Mesodermal cell (in vitro differentiated cells): ENCODE data around the gene SLC25A25.

Source experiments
- H3K27ac ChIP-seq: 2 replicates; pipeline ENCODE4 v1.7.0; 2013; ENCODE audit warnings: mild to moderate bottlenecking, low read depth, low read length, moderate library complexity; ENCODE audit not compliant: severe bottlenecking
- H3K36me3 ChIP-seq: 2 replicates; pipeline ENCODE4 v1.7.1; 2013; ENCODE audit warnings: mild to moderate bottlenecking, low read length, moderate library complexity; ENCODE audit not compliant: control insufficient read depth, insufficient read depth
- H3K4me1 ChIP-seq: one replicate; pipeline ENCODE4 v1.7.1; 2013; ENCODE audit warnings: mild to moderate bottlenecking, low read length; ENCODE audit not compliant: insufficient read depth, control insufficient read depth, poor library complexity, severe bottlenecking
- H3K4me3 ChIP-seq: 2 replicates; pipeline ENCODE4 v1.7.0; 2013; ENCODE audit warnings: low read length, control low read depth, mild to moderate bottlenecking; ENCODE audit not compliant: insufficient read depth, poor library complexity, severe bottlenecking; ENCODE audit errors: extremely low read depth
- H3K9me3 ChIP-seq: 2 replicates; pipeline ENCODE4 v1.7.1; 2013; ENCODE audit warnings: mild to moderate bottlenecking, low read length, moderate library complexity; ENCODE audit not compliant: control insufficient read depth
- WGBS, 2 experiments: methylation state at CpG; one replicate each; pipeline ENCODE4 v1.1.5; 2013; ENCODE audit warnings: missing lambda C conversion rate in 2 of 2; ENCODE audit not compliant: insufficient coverage in 2 of 2; 5-methylcytosine and 5-hydroxymethylcytosine counted together

SLC25A25 gene

DNA sequence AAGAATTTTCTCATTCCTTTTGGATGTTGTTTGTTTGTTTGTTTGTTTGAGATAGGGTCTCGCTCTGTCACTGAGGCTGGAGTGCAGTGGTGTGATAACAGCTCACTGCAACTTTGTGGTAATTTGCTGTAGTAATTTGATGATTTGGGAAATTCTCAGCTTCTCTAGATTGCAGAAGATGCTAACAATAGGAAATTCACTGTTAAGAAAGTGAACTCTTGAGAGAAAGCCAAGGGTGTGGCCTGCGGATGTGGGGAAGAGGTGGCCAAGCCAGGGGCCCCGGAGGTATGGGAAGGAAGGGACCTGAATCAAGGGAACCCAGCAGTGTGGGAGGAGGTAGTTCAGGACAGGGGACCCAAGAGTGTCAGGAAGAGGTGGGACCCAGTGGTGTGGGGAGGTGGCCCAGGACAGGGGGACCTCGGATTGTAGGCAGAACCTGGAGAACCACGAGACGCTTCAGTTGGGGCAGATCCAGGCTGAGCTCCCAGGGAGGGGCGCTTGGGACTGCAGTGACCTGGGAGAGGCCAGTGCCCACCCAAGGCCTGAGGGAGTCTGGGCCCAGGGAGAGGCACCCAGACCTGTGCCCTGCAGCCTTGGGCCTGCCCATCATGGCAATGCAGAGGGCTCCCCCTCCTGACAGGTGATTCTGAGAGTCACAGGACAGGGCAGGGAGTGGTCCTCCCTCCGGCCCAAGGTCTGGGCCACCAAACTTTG is 75.7 kb downstream of the SLC25A25 start:
- no peaks in the 10 kb centered on the region for H3K9me3 ChIP-seq
- H3K4me1 ChIP-seq, result no peaks in the 10 kb centered on the region
- H3K4me3 ChIP-seq, result no peak overlapping the region
- H3K27ac ChIP-seq, result no peak overlapping the region
- WGBS, 2 experiments, result 92 to 93% methylated on average over 7 to 8 of the region's 8 CpGs
- H3K36me3 ChIP-seq, result no peaks in the 10 kb centered on the region

DNA sequence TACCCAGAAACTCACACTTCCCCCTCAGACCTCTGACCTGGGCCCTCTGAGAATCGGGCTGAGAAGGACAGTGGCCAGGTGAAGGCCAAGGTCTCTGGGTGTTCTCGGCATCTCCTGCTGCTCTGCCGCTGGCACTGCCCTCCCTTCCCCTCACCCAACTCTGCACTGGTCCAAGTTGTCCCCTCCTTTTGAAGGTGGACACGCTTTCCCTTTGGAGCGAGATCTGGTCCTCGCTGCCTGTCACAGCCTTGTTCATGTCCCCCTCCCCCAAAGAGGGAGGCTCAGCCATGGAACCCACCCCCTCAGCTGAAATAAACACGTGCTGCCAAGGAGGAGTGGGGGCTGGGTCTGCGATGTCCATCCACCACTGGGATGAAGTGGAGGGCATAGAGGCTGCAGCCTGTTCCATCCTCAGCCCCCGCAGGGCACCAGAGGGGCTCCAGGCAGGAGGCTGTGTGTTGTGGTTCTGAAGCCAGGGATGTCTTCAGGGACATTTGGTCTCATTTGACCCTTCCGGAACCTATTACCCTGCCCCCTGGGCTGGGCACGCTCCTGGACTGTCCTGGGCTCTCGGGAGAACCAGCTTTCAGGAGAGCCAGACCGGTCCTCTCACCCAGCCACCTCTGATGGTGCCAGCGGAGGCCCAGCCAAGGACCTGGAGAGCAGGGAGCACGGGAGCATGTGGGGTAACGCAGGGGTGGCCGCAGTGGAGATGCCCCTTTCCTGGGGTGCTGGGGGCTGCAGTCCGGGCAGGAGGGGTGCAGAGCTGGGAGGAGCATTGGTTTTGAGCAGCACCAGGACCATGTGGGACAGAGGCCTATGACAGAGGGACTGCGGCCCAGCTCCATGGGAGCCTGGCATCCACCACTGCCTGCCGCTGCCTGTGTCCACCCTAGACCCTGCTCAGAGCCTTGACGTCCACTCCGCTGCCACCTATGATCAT is 76.5 kb downstream of the SLC25A25 start:
- no peaks in the 10 kb centered on the region for H3K36me3 ChIP-seq
- H3K4me1 ChIP-seq, result no peaks in the 10 kb centered on the region
- 93% methylated on average over 15 to 17 of the region's 22 CpGs for WGBS, 2 experiments
- H3K9me3 ChIP-seq, result no peaks in the 10 kb centered on the region
- H3K27ac ChIP-seq, result no peak overlapping the region
- H3K4me3 ChIP-seq, result no peak overlapping the region

DNA sequence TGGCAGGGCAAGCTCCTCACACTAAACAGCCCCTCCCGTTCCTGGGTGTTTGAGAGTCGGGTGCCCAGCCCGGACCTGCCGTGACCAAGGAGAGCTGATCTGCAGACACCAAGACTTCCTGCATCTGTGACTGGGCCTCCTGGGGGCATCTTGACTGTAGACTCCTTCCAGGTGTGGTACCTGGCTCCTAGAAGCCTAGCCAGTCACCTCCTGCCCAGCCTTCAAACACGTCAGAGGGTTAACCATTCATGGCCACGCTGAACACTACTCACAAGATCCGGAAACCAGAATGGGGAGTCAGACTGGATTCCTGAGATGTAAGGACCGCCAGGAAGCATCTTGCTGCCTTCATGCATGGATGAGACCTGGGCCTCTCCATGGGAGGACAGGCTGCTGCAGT is 77.5 kb downstream of the SLC25A25 start:
- no peak overlapping the region for H3K27ac ChIP-seq
- 80 to 95% methylated on average over 6 to 7 of the region's 8 CpGs for WGBS, 2 experiments
- no peaks in the 10 kb centered on the region for H3K9me3 ChIP-seq
- no peaks in the 10 kb centered on the region for H3K36me3 ChIP-seq
- H3K4me3 ChIP-seq, result no peak overlapping the region
- no peaks in the 10 kb centered on the region for H3K4me1 ChIP-seq

DNA sequence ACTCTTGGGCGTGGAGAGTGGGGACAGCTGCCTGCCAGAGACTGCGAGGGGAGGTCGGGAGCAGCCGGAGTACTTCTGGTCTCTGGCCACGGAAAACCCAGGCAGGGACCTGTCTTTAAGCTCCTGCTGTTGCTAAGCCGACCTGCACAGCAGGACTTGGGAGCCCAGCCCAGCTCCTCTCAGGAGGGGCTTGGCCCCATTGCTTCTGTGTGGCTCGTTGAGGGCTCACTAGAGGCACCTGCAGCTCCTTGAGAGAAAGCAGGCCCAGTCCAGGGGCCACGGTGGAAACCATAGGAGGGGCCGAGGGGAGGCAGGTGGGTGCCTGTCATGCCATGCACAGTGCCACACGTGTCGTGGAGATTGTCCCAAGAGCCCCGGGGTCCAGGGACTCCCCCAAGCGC is 77.9 kb downstream of the SLC25A25 start:
- 87 to 89% methylated on average over 13 of the region's 13 CpGs for WGBS, 2 experiments
- Histone ChIP-seq H3K36me3 (no peaks in the 10 kb centered on the region), H3K27ac (no peak overlapping the region), H3K9me3 (no peaks in the 10 kb centered on the region), H3K4me1 (no peaks in the 10 kb centered on the region), H3K4me3 (no peak overlapping the region)

DNA sequence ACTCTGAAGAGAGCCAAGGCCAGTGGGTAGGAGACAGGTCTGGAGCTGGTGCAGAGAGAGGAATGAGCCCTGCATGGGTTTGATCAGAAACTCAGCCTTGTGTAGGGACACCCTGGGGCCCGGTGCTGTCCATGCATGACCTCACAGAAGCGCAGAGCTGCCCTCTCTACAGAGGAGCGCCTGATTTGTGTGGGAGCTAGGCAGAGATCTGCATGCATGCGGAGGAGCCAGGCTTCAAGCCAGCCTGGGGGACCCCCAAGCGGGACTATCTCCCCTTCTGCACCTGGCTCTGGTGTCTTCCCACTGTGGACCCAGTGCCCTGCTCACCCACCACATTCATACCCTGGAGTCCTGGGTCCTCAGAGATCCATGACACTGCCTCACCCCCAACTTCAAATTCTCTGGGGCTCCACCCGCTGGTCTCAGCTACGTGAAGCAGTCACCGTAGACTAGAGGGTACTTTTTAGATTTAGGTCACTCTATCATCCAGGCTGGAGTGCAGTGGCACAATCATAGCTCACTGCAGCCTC is 78.6 kb downstream of the SLC25A25 start:
- Histone ChIP-seq H3K4me1 (no peaks in the 10 kb centered on the region), H3K36me3 (no peaks in the 10 kb centered on the region), H3K9me3 (no peaks in the 10 kb centered on the region), H3K27ac (no peak overlapping the region), H3K4me3 (no peak overlapping the region)
- WGBS, 2 experiments, result 87 to 94% methylated on average over 7 to 8 of the region's 8 CpGs

DNA sequence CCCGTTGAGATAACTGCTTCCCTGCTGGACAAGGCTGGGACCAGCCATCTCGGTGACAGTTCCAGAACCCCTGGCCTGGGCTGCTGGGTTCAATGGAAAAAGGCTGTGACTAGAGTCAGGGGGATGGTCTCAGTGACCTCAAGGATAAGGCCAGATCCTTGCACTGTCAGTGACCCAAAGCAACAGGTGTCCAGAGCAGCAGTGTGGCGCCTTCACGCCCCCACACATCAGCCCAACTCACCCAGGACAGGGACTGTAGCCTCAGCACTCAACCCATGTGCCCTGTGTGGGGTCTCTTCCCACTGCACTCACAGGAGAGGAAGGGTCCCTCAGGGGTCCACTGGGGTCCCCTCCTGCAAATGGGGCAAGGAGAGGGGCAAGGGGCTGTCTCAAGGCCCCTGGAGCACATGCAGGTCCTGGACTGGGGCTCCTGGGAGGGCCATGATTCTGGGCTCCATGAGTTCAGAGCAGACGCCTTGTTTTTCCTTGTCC is 80.5 kb downstream of the SLC25A25 start:
- H3K27ac ChIP-seq, result no peak overlapping the region
- WGBS, 2 experiments, result 93 to 94% methylated on average over 2 to 3 of the region's 5 CpGs
- no peaks in the 10 kb centered on the region for H3K9me3 ChIP-seq
- H3K36me3 ChIP-seq, result no peaks in the 10 kb centered on the region
- no peak overlapping the region for H3K4me3 ChIP-seq
- H3K4me1 ChIP-seq, result no peaks in the 10 kb centered on the region

DNA sequence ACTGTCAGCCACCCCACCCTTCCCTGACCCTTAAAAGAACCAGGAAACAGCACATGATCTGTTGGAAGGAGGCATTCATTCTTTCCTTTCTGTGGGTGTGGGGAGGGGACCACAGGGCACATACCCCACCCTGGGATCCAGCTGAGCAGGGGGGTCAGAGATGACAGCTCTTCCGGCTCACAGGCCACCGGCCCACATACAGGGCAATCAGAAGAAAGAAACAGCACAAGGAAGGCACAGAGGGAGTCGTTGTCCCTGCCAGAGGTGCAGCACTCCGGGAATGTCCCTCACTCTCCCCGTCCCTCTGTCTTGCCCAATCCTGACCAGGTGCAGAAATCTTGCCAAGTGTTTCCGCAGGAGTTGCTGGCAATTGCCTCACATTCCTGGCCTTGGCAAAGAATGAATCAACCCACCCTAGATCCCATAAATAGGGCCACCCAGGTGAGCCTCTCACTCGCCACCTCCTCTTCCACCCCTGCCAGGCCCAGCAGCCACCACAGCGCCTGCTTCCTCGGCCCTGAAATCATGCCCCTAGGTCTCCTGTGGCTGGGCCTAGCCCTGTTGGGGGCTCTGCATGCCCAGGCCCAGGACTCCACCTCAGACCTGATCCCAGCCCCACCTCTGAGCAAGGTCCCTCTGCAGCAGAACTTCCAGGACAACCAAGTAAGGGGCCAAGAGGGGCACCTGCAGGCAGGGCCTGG is 81.1 kb downstream of the SLC25A25 start, which contains the start of gene LCN2:
Gene LCN2 (plus strand): TSS at position 453 of the 701 bp plus-strand sequence. CDS start 73 bp downstream, at position 526.
- WGBS, 2 experiments, result 91 to 92% methylated on average over 5 to 9 of the region's 9 CpGs
- Histone ChIP-seq H3K36me3 (no peaks in the 10 kb centered on the region), H3K9me3 (no peaks in the 10 kb centered on the region), H3K27ac (no peak within 1 kb of the TSS), H3K4me1 (no peaks in the 10 kb centered on the region), H3K4me3 (no peak within 1 kb of the TSS)

DNA sequence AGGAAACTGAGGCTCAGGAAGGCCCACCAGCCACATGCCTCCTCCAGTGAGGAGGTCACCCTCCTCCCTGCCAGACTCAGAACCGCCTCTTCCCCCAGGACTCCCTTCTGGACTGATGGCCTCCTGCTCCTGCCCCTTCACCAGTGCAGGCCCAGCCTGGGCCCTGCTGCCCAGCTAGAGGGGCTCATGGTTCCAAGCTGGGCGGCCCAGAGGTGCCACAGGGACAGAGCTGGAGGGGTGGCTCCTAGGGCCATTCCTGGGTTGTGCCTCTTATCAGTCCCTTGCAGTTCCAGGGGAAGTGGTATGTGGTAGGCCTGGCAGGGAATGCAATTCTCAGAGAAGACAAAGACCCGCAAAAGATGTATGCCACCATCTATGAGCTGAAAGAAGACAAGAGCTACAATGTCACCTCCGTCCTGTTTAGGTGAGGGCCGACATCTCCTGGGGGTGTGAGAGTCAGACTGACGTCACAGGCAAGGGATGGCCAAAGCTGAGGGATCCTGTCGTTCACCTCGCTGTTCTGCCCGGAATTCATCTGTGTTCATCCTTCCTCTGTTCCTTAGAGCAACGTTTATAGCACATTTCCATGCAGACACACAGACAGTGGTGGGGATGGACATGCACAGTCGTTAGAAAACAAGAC is 82.0 kb downstream of the SLC25A25 start:
- no peak overlapping the region for H3K4me3 ChIP-seq
- no peaks in the 10 kb centered on the region for H3K36me3 ChIP-seq
- no peaks in the 10 kb centered on the region for H3K9me3 ChIP-seq
- no peaks in the 10 kb centered on the region for H3K4me1 ChIP-seq
- H3K27ac ChIP-seq, result no peak overlapping the region
- 88 to 93% methylated on average over 10 of the region's 11 CpGs for WGBS, 2 experiments

DNA sequence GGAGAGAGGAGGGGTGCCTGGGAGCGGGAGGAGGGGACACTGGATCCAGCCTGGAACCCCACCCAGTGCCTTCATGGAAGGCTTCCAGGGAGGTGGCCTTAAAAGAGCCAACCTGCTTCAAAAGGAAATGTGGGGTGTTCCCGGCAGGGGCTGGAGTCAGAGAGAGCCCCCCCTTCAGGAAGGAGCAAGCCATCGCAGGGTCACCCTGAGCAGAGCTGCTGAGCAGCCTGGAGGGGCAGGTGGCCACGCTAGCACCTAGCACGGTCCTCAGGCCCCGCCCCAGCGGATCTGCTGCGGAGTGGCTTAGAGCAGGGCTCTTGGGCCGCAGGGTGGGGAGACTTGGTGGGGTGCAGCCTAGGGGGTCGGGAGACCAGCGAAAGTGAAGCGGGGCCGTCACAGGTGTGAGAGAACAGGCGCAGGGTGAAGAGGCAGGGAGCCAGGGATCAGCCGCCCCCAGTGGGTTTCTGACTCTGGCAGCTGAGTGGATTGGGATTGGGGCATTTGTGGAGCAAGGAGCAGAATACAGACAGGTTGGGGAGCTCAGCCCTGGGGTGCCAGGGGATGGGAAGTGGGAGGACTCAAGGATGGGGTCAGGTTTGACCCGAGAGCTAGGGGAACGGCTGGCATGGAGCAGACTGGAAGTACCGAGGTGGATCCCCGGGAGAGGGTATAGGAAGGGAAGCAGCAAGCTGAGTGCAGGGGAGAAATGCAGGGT is 82.7 kb downstream of the SLC25A25 start:
- Histone ChIP-seq H3K27ac (no peak overlapping the region), H3K4me1 (no peaks in the 10 kb centered on the region), H3K4me3 (no peak overlapping the region), H3K9me3 (no peaks in the 10 kb centered on the region), H3K36me3 (no peaks in the 10 kb centered on the region)
- WGBS, 2 experiments, result 74 to 75% methylated on average over 18 to 19 of the region's 19 CpGs
